DOHH2 (cell line): ENCODE data around the gene ZDHHC24.

Experiments used
- H3F3A ChIP-seq: fragments of 200-600 bp; sonication (generic), shearing (Covaris generic); 2 replicates; pipeline ENCODE4 v1.6.0; 2016; ENCODE audit warnings: antibody characterized with exemption, mild to moderate bottlenecking; ENCODE audit not compliant: control insufficient read depth, insufficient read depth
- H3K27ac ChIP-seq: fragments of 200-600 bp; sonication (generic); 2 replicates; pipeline ENCODE4 v1.5.1; 2014; ENCODE audit warnings: low read depth, mild to moderate bottlenecking, low read length, moderate library complexity
- H3K27me3 ChIP-seq: fragments of 200-600 bp; sonication (generic); 2 replicates; pipeline ENCODE4 v1.6.1; 2014; ENCODE audit warnings: mild to moderate bottlenecking, low read length, mixed read lengths; ENCODE audit not compliant: control insufficient read depth
- H3K36me3 ChIP-seq: fragments of 200-600 bp; sonication (generic); 2 replicates; pipeline ENCODE4 v1.6.1; 2014; ENCODE audit warnings: mild to moderate bottlenecking, low read length, moderate library complexity, mixed read lengths; ENCODE audit not compliant: control insufficient read depth
- H3K4me1 ChIP-seq: fragments of 200-600 bp; sonication (generic); 2 replicates; pipeline ENCODE4 v1.6.1; 2014; ENCODE audit warnings: mild to moderate bottlenecking, low read length, mixed read lengths; ENCODE audit not compliant: control insufficient read depth
- H3K4me2 ChIP-seq: fragments of 200-600 bp; sonication (generic); 2 replicates; pipeline ENCODE4 v1.6.0; 2014; ENCODE audit warnings: mild to moderate bottlenecking, low read length, moderate library complexity
- H3K4me3 ChIP-seq: fragments of 200-600 bp; sonication (generic); 2 replicates; pipeline ENCODE4 v1.5.1; 2014; ENCODE audit warnings: mild to moderate bottlenecking, low read length, mixed read lengths
- H3K79me2 ChIP-seq: fragments of 200-600 bp; sonication (generic); 2 replicates; pipeline ENCODE4 v1.6.1; 2014; ENCODE audit warnings: mild to moderate bottlenecking, low read length, mixed read lengths; ENCODE audit not compliant: control insufficient read depth
- H3K9me2 ChIP-seq: fragments of 200-600 bp; sonication (generic); replicated peaks from 2 replicates; pipeline ENCODE4 v1.6.1; 2014; ENCODE audit warnings: mild to moderate bottlenecking, low read length, mixed read lengths; ENCODE audit not compliant: control insufficient read depth
- H3K9me3 ChIP-seq: fragments of 200-600 bp; sonication (generic); 2 replicates; pipeline ENCODE4 v1.6.1; 2014; ENCODE audit warnings: antibody characterized with exemption, low read length, mixed read lengths; ENCODE audit not compliant: control insufficient read depth, insufficient read depth
- H4K20me1 ChIP-seq: fragments of 200-600 bp; sonication (generic); 2 replicates; pipeline ENCODE4 v1.6.0; 2014; ENCODE audit warnings: low read depth, mild to moderate bottlenecking, antibody characterized with exemption, low read length, moderate library complexity; ENCODE audit not compliant: control insufficient read depth, insufficient read depth
- EZH2phosphoT487 ChIP-seq: fragments of 200-600 bp; sonication (generic); IDR thresholded peaks from 2 replicates; pipeline ENCODE4 v1.6.1; 2017; ENCODE audit warnings: borderline replicate concordance, mild to moderate bottlenecking, antibody characterized with exemption, low read length, moderate library complexity, mixed read lengths
- TF ChIP-seq, protein P1 (sequence below): fragments of 200-600 bp; sonication (generic); IDR thresholded peaks from one replicate; pipeline ENCODE4 v1.5.1; 2014; ENCODE audit warnings: antibody characterized with exemption, mild to moderate bottlenecking, low read depth, low read length; ENCODE audit not compliant: poor library complexity, severe bottlenecking

Gene ZDHHC24

GRCh38 chr11:66529655-66530054 lies 16.2 kb downstream of the ZDHHC24 start:
- Histone ChIP-seq H3K79me2 (no peaks in the 10 kb centered on the region), H4K20me1 (no peaks in the 10 kb centered on the region), H3K27me3 (no peaks in the 10 kb centered on the region), H3K9me2 (no peaks in the 10 kb centered on the region), H3F3A (no peaks in the 10 kb centered on the region), H3K9me3 (no peaks in the 10 kb centered on the region), H3K36me3 (no peaks in the 10 kb centered on the region), H3K4me1 (no peaks in the 10 kb centered on the region), H3K4me2 (no peak overlapping the region), H3K4me3 (no peak overlapping the region), H3K27ac (no peak overlapping the region)
- TF ChIP-seq, protein P1, sequence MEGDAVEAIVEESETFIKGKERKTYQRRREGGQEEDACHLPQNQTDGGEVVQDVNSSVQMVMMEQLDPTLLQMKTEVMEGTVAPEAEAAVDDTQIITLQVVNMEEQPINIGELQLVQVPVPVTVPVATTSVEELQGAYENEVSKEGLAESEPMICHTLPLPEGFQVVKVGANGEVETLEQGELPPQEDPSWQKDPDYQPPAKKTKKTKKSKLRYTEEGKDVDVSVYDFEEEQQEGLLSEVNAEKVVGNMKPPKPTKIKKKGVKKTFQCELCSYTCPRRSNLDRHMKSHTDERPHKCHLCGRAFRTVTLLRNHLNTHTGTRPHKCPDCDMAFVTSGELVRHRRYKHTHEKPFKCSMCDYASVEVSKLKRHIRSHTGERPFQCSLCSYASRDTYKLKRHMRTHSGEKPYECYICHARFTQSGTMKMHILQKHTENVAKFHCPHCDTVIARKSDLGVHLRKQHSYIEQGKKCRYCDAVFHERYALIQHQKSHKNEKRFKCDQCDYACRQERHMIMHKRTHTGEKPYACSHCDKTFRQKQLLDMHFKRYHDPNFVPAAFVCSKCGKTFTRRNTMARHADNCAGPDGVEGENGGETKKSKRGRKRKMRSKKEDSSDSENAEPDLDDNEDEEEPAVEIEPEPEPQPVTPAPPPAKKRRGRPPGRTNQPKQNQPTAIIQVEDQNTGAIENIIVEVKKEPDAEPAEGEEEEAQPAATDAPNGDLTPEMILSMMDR: no peak
- no peak for TF ChIP-seq EZH2phosphoT487

DNA sequence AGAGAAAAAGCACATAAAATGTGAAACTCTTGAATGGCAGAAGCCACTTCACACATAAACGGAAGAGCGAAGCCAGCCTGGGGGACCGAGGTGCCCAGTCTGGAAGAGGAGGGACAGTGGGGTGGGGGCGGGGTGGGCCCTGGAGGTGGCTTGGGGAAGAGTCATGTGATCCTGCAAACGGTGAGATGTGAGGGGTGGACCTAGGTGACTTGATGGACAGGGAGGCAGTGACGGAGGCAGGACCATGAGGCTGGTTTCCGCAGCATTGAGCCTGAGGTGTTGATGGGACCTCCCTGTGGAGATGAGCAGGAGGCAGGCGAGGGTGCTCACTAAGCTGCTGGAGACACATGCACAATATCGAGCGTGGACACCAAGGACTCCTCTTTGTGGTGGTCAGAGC lies 16.8 kb downstream of the ZDHHC24 start:
- no peaks in the 10 kb centered on the region for H3F3A ChIP-seq
- no peaks in the 10 kb centered on the region for H3K4me1 ChIP-seq
- no peaks in the 10 kb centered on the region for H3K36me3 ChIP-seq
- H4K20me1 ChIP-seq: no peaks in the 10 kb centered on the region
- H3K27me3 ChIP-seq: no peaks in the 10 kb centered on the region
- no peaks in the 10 kb centered on the region for H3K9me3 ChIP-seq
- no peak overlapping the region for H3K27ac ChIP-seq
- no peaks in the 10 kb centered on the region for H3K9me2 ChIP-seq
- no peak overlapping the region for H3K4me2 ChIP-seq
- H3K4me3 ChIP-seq: no peak overlapping the region
- no peaks in the 10 kb centered on the region for H3K79me2 ChIP-seq
- TF ChIP-seq, protein P1: no peak
- no peak for TF ChIP-seq EZH2phosphoT487

DNA sequence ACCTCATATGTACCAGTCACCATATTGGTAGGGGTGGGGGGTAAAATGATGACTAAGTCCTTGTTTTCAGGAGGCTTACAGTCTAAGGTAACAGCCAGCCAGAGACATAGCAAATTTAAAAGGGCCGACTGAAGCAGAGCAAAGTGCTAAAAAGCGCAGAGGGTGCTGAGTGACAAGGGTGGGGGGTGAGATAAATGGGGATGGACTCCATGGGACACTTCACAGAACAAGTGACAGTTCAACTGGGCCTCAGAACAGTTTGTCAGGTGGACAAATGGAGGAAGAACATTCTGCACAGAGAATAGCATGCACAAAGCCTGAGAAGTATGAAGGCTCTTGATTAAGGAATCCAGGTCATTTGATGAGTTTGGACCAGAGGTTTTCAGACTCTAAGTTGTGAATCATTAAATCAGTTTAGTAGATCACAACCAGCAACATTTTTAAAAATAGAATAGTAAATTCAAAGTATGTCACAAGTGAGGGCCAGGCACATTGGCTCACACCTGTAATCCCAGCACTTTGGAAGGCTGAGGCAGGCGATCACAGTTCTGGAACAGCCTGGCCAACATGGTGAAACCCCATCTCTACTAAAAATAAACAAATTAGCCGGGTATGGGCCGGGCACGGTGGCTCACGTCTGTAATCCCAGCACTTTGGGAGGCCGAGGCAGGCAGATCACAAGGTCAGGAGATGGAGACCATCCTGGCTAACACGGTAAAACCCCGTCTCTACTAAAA lies 21.4 kb downstream of the ZDHHC24 start:
- no peak overlapping the region for H3K4me3 ChIP-seq
- TF ChIP-seq EZH2phosphoT487: no peak
- TF ChIP-seq, protein P1: no peak
- H3K36me3 ChIP-seq: peaks cover 4% of the 10 kb centered on the region; the same call in 1 of the 2 replicates
- H3K27ac ChIP-seq: no peak overlapping the region
- H3K4me1 ChIP-seq: no peaks in the 10 kb centered on the region
- H3K9me2 ChIP-seq: no peaks in the 10 kb centered on the region
- H3K27me3 ChIP-seq: no peaks in the 10 kb centered on the region
- no peaks in the 10 kb centered on the region for H3K79me2 ChIP-seq
- H3K4me2 ChIP-seq: no peak overlapping the region
- H3F3A ChIP-seq: no peaks in the 10 kb centered on the region
- no peaks in the 10 kb centered on the region for H4K20me1 ChIP-seq
- no peaks in the 10 kb centered on the region for H3K9me3 ChIP-seq
